ENCODE results near the gene GRK7.
"Not testable (repeated sequence)": the region's sequence is repeated elsewhere in the genome, so short reads cannot be mapped to it uniquely, and the experiment has no call there.

GRK7 gene

GRCh38 chr3:141762552-141762951, 656 bp upstream of the GRK7 start:
- not testable (repeated sequence) for DNase-seq (ENCODE audit: low spot score)

- no peak for DNase-seq (ENCODE audit: low spot score)
Measured at GRCh38 chr3:141764045-141764444, 837 bp downstream of the GRK7 start.

GRCh38 chr3:141764465-141764864, 1.3 kb downstream of the GRK7 start:
- no peak for DNase-seq (ENCODE audit: low spot score)

GRCh38 chr3:141764986-141765385, 1.8 kb downstream of the GRK7 start:
- no peak for DNase-seq (ENCODE audit: low spot score)

- DNase-seq (ENCODE audit: low spot score) = no peak
Measured at GRCh38 chr3:141767066-141767465, 3.9 kb downstream of the GRK7 start.

GRCh38 chr3:141769221-141769894, 6.2 kb downstream of the GRK7 start:
- DNase-seq (ENCODE audit: low spot score) = no peak

GRCh38 chr3:141773676-141774075, 10.5 kb downstream of the GRK7 start:
- no peak for DNase-seq (ENCODE audit: low spot score)

GRCh38 chr3:141776376-141776775, 13.2 kb downstream of the GRK7 start:
- DNase-seq (ENCODE audit: low spot score) = no peak

- no peak for DNase-seq (ENCODE audit: low spot score)
Measured at GRCh38 chr3:141776885-141777284, 13.7 kb downstream of the GRK7 start.

GRCh38 chr3:141777957-141778813, 15.0 kb downstream of the GRK7 start:
- DNase-seq (ENCODE audit: low spot score) = no peak

- DNase-seq (ENCODE audit: low spot score) = no peak
Measured at GRCh38 chr3:141779667-141780066, 16.5 kb downstream of the GRK7 start.

- no peak for DNase-seq (ENCODE audit: low spot score)
Measured at GRCh38 chr3:141782386-141782932, 19.3 kb downstream of the GRK7 start.

- DNase-seq (ENCODE audit: low spot score) = no peak
Measured at GRCh38 chr3:141783632-141784031, 20.4 kb downstream of the GRK7 start.

- DNase-seq (ENCODE audit: low spot score) = no peak
Measured at GRCh38 chr3:141784096-141784495, 20.9 kb downstream of the GRK7 start.

- DNase-seq (ENCODE audit: low spot score) = no peak
Measured at GRCh38 chr3:141784531-141784930, 21.3 kb downstream of the GRK7 start.

- DNase-seq (ENCODE audit: low spot score) = no peak
Measured at GRCh38 chr3:141788149-141788548, 24.9 kb downstream of the GRK7 start.

GRCh38 chr3:141788750-141789149, 25.5 kb downstream of the GRK7 start:
- DNase-seq (ENCODE audit: low spot score) = not testable (repeated sequence)

- DNase-seq (ENCODE audit: low spot score) = no peak
Measured at GRCh38 chr3:141789281-141789680, 26.1 kb downstream of the GRK7 start.

GRCh38 chr3:141790171-141790570, 27.0 kb downstream of the GRK7 start:
- DNase-seq (ENCODE audit: low spot score) = no peak

- DNase-seq (ENCODE audit: low spot score) = no peak
Measured at GRCh38 chr3:141792495-141792894, 29.3 kb downstream of the GRK7 start.

- no peak for DNase-seq (ENCODE audit: low spot score)
Measured at GRCh38 chr3:141793476-141794260, 30.5 kb downstream of the GRK7 start.

GRCh38 chr3:141795276-141795675, 32.1 kb downstream of the GRK7 start:
- DNase-seq (ENCODE audit: low spot score) = no peak

Measured in left forelimb (tissue), 1 donor.